Upper lobe of left lung (tissue), 6 donors: ENCODE results near the gene MAML2. TPM values are rescaled to one million over a fixed set of nuclear protein-coding genes. Genes with fewer than 3 reads are reported as not detected.
A peak's percentile ranks its signal among the peaks of the same experiment; 100 is the strongest.

Source experiments
- ATAC-seq, 2 donors: fragments of 200-7000 bp; cut with Tn5 transposase; one replicate each; pipeline ENCODE4 v1.9.1; 2022; ENCODE audit warnings: mild to moderate bottlenecking in 2 of 2, moderate library complexity in 2 of 2; ENCODE audit not compliant: low FRiP score in 2 of 2
- DNase-seq, 2 donors: peaks; one replicate each; pipeline ENCODE4 v3.0.0-alpha.2; 2019 to 2020
- H3K27ac ChIP-seq, 4 donors: fragments of 200-600 bp; sonication (generic); one replicate each; pipeline ENCODE4 v1.5.1; 2016 to 2019
- H3K27me3 ChIP-seq, 4 donors: fragments of 200-600 bp; sonication (generic); one replicate each; pipeline ENCODE4 v1.5.1; 2017 to 2019
- H3K36me3 ChIP-seq, 4 donors: fragments of 200-600 bp; sonication (generic); one replicate each; pipeline ENCODE4 v1.5.1; 2016 to 2019
- H3K4me1 ChIP-seq, 4 donors: fragments of 200-600 bp; sonication (generic); one replicate each; pipeline ENCODE4 v1.5.1; 2018 to 2019
- H3K4me3 ChIP-seq, 4 donors: fragments of 200-600 bp; sonication (generic); one replicate each; pipeline ENCODE4 v1.5.1; 2017 to 2019; ENCODE audit warnings: mild to moderate bottlenecking in 2 of 4, moderate library complexity in 1 of 4
- H3K9me3 ChIP-seq, 4 donors: fragments of 200-600 bp; sonication (generic); one replicate each; pipeline ENCODE4 v1.5.1; 2018 to 2019
- EP300 ChIP-seq, 4 donors: sonication (generic); formaldehyde crosslinking; IDR thresholded peaks; one replicate each; pipeline ENCODE4 v1.5.1; 2017; ENCODE audit warnings: antibody characterized with exemption in 4 of 4, control low read depth in 2 of 4
- POLR2A ChIP-seq, 4 donors: fragments of 450-650 bp; IDR thresholded peaks; one replicate each; pipeline ENCODE4 v1.5.1; 2016 to 2017; ENCODE audit warnings: antibody characterized with exemption in 4 of 4, mild to moderate bottlenecking in 2 of 4
- POLR2AphosphoS5 ChIP-seq, 2 donors: sonication (generic); formaldehyde crosslinking; IDR thresholded peaks; one replicate each; pipeline ENCODE4 v1.5.1; 2017; ENCODE audit warnings: antibody characterized with exemption in 2 of 2
- WGBS, 2 donors: methylation state at CpG; one replicate each; pipeline ENCODE4 v1.1.5; 2017 to 2018; 5-methylcytosine and 5-hydroxymethylcytosine counted together
- total RNA-seq, 6 donors: library from RNA; depleted of rRNA in 4 of 6; stranded (reverse); fragments of >200 nt in 4 of 6; gene quantifications; one replicate each; pipeline versions ENCODE4 v1.1.0 to v1.2.1, GENCODE V29; 2016 to 2021
- TF ChIP-seq, protein P1 (sequence below), 6 experiments: fragments of 450-650 bp in 4 of 6; fragments of 200-600 bp in 2 of 6; sonication (generic) in 2 of 6; IDR thresholded peaks; one replicate each; pipeline ENCODE4 v1.5.1; 2016 to 2019; ENCODE audit warnings: antibody characterized with exemption in 6 of 6
- donor health status: DM: no; HTN: no; CAD: no; lungs with moderate emphysema.
- donor health status: DM: no; HTN: yes; CAD: no; lungs with severe emphysema.

Gene MAML2
- total RNA-seq, 6 donors from 2014 or later, result 19.5 to 36.6 (median 26.3) TPM

DNA sequence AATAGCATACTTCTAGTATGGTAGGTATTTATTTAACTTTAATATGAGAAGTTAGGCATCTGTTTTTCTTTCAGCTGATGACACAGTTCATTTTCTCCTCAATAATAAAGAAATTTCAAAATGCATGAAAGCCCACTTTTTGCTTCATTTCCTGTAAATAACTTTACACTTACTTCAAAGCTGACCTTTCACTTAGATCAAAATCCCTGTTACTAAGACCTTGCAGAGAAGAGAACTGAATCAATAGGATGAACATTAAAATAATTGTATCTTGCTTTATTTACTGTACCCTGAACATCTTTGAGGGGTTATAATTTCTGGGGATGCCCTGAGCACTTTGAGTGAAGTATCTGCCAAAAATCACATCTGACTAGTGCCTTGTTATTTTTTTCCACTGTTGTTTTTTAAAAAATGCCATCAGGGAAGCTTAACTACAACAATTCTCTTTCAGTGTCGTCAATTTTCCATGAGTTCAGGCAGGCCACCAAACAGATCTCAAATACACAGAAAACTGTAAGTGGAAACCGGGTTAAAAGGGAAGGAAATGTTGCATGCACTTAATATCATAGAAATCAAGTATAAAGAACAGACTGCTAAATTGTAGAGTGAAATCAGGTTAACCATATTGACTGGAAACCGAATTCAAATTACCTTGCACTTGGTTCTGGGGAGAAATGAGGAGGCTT lies 206.2 kb downstream of the MAML2 start:
- no peak for ATAC-seq
- H3K9me3 ChIP-seq, result no peaks in the 10 kb centered on the region
- no peak overlapping the region for H3K4me3 ChIP-seq
- 42 to 61% methylated on average over 3 of the region's 3 CpGs for WGBS, 2 donors
- H3K27me3 ChIP-seq, result no peaks in the 10 kb centered on the region
- H3K27ac ChIP-seq, result no peak overlapping the region
- peaks cover 0 to 15% (median 8%) of the 10 kb centered on the region in 4 donors for H3K4me1 ChIP-seq
- no peaks in the 10 kb centered on the region for H3K36me3 ChIP-seq
- DNase-seq, result no peak
- TF ChIP-seq POLR2AphosphoS5 (IDR thresholded peaks at IDR 0.05) (no peak), POLR2A (IDR thresholded peaks at IDR 0.05) (no peak), EP300 (IDR thresholded peaks at IDR 0.05) (no peak)
- TF ChIP-seq, protein P1, sequence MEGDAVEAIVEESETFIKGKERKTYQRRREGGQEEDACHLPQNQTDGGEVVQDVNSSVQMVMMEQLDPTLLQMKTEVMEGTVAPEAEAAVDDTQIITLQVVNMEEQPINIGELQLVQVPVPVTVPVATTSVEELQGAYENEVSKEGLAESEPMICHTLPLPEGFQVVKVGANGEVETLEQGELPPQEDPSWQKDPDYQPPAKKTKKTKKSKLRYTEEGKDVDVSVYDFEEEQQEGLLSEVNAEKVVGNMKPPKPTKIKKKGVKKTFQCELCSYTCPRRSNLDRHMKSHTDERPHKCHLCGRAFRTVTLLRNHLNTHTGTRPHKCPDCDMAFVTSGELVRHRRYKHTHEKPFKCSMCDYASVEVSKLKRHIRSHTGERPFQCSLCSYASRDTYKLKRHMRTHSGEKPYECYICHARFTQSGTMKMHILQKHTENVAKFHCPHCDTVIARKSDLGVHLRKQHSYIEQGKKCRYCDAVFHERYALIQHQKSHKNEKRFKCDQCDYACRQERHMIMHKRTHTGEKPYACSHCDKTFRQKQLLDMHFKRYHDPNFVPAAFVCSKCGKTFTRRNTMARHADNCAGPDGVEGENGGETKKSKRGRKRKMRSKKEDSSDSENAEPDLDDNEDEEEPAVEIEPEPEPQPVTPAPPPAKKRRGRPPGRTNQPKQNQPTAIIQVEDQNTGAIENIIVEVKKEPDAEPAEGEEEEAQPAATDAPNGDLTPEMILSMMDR (IDR thresholded peaks at IDR 0.05), result no peak

DNA sequence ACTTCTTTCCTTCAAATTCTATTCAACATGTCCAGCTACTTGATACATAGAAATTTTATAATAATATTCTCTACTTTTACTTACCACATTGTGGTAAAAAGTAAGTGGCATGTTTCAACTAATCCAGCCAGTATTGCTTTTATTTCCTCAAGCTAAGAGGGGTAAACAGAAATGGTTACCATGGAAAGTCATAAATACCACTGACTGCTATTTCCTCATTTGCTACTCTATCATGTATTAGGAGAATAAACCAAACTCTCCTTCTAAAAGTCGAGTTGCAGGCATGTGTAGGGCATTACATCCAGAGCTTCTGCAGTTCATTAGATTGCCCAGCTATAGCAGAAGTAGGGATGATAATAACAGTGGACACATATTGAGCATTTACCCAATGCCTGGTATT lies 208.4 kb downstream of the MAML2 start:
- no peaks in the 10 kb centered on the region for H3K9me3 ChIP-seq
- H3K27me3 ChIP-seq, result no peaks in the 10 kb centered on the region
- H3K27ac ChIP-seq, result no peak overlapping the region
- no peak overlapping the region for H3K4me3 ChIP-seq
- TF ChIP-seq POLR2A (IDR thresholded peaks at IDR 0.05) (no peak), EP300 (IDR thresholded peaks at IDR 0.05) (peak in 1 of 4 donors; percentile 14), POLR2AphosphoS5 (IDR thresholded peaks at IDR 0.05) (no peak)
- TF ChIP-seq, protein P1 (IDR thresholded peaks at IDR 0.05), result no peak
- peaks cover 0 to 15% (median 8%) of the 10 kb centered on the region in 4 donors for H3K4me1 ChIP-seq
- ATAC-seq, result peak in 1 of 2 donors; percentile 89
- WGBS, 2 donors, result 0 to 12% methylated on average over 1 of the region's 1 CpG
- no peaks in the 10 kb centered on the region for H3K36me3 ChIP-seq
- no peak for DNase-seq

DNA sequence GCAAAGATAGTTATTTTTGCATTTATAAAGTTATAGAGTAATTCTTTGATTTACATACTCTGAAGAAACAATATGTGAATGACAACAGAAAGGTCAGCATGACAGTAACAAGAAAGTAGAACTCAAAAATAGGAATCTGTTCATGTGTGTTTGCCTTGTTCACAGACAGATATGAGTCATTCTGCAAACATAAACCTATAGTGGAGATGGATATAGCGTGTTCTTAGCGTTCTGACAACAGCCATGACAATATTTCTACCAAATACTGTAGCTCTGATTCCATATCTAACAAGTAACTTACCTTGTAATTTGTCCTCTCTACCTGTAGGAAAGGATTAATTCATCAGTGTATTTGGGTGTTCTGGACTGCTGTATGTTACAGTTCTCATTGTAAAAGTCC lies 210.6 kb downstream of the MAML2 start:
- ATAC-seq, result no peak
- Histone ChIP-seq H3K4me3 (no peak overlapping the region), H3K36me3 (no peaks in the 10 kb centered on the region), H3K4me1 (peaks cover 5 to 17% (median 8%) of the 10 kb centered on the region in 4 donors), H3K9me3 (no peaks in the 10 kb centered on the region), H3K27me3 (no peaks in the 10 kb centered on the region), H3K27ac (no peak overlapping the region)
- no peak for DNase-seq
- TF ChIP-seq, protein P1 (IDR thresholded peaks at IDR 0.05), result no peak
- TF ChIP-seq POLR2A (IDR thresholded peaks at IDR 0.05) (no peak), EP300 (IDR thresholded peaks at IDR 0.05) (no peak), POLR2AphosphoS5 (IDR thresholded peaks at IDR 0.05) (no peak)
- WGBS, 2 donors, result 87 to 100% methylated on average over 2 of the region's 2 CpGs

DNA sequence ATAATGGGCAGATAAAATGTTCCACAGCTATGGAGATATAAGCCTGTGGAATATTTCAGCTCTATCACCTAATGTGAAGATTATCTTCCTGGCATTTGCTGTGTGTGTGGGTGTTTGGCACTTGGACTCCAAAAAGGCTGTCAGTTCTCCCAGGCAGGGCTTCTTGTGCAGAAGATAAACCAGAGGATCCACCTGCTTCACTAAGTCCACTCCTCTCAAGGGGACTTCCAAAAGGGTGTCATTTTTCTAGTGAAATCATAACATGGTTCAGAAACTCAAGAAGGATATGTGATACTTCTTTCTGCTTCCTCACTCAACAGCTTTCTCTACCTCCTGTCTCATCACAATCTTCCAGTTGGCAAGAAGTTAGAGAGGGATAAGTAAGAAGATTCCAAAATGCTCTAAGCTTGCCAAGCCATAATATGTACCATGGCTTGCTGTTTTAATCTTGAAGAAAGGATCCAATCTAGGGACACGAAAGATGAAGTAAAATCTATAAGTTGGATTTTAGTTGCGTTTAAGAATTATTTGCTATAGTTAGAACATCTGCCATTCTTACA lies 212.9 kb downstream of the MAML2 start:
- Histone ChIP-seq H3K27ac (no peak overlapping the region), H3K36me3 (no peaks in the 10 kb centered on the region), H3K27me3 (no peaks in the 10 kb centered on the region), H3K9me3 (no peaks in the 10 kb centered on the region), H3K4me3 (no peak overlapping the region), H3K4me1 (peaks cover 0 to 8% (median 6%) of the 10 kb centered on the region in 4 donors)
- DNase-seq (no peak), ATAC-seq (no peak)
- 92 to 97% methylated on average over 2 of the region's 2 CpGs for WGBS, 2 donors
- TF ChIP-seq POLR2AphosphoS5 (IDR thresholded peaks at IDR 0.05) (no peak), EP300 (IDR thresholded peaks at IDR 0.05) (no peak), POLR2A (IDR thresholded peaks at IDR 0.05) (no peak)
- TF ChIP-seq, protein P1 (IDR thresholded peaks at IDR 0.05), result no peak

DNA sequence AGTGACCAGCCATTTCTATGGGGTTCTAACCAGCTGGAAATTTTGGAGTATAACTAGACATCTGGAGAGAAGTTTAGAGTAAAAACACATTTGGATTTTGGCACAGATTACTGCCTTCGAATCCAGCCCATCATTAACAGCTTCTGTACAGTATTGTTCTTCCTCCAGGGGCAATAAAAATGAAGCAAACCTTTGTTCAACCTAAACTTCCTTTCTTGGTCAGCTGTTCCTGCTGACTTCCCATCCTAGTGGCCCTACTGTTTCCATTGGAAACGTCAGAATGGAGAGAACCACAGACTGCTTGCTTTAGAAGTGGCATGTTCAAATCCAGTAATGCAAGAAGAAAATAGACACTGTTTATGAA lies 215.4 kb downstream of the MAML2 start:
- H3K27ac ChIP-seq, result no peak overlapping the region
- no peaks in the 10 kb centered on the region for H3K36me3 ChIP-seq
- peaks cover 0 to 7% (median 3%) of the 10 kb centered on the region in 4 donors for H3K4me1 ChIP-seq
- H3K4me3 ChIP-seq, result no peak overlapping the region
- DNase-seq (no peak), ATAC-seq (no peak)
- H3K27me3 ChIP-seq, result no peaks in the 10 kb centered on the region
- no peaks in the 10 kb centered on the region for H3K9me3 ChIP-seq
- TF ChIP-seq POLR2A (IDR thresholded peaks at IDR 0.05), result no peak
- TF ChIP-seq, protein P1 (IDR thresholded peaks at IDR 0.05), result no peak
- TF ChIP-seq POLR2AphosphoS5 (IDR thresholded peaks at IDR 0.05), result no peak
- TF ChIP-seq EP300 (IDR thresholded peaks at IDR 0.05), result no peak
- WGBS, 2 donors, result 29 to 36% methylated on average over 2 of the region's 2 CpGs
